ENCODE data around the gene PRG2. TPM values are rescaled to one million over a fixed set of nuclear protein-coding genes. Genes with fewer than 3 reads are reported as not detected.

PRG2 gene
- total and polyA plus RNA-seq, 2 of the 4 experiments (the other 2 are of a cell fraction) = not detected

GRCh38 chr11:57424792-57425564, 34.5 kb upstream of the PRG2 start:
- dilution Hi-C loops (cut with HindIII; ENCODE audit: low sequenced_read_pairs, unreplicated experiment) (no loop called here), in situ Hi-C loops (cut with MboI; ENCODE audit: low sequenced_read_pairs) (no loop called here), intact Hi-C loops (cut with micrococcal nuclease) (no loop called here)
- Histone ChIP-seq H3K9me3 (ENCODE audit: control insufficient read depth, insufficient read depth, low read length) (no peaks in the 10 kb centered on the region), H3K36me3 (ENCODE audit: control insufficient read depth, insufficient read depth, low read length) (0 out of 2 replicates have a peak, but pooled peaks cover 6% of the 10 kb centered on the region), H2AK9ac (replicated peaks; ENCODE audit: low read depth, low read length, poor library complexity) (peak overlapping the region; percentile 88), H3K4me1 (ENCODE audit: control insufficient read depth, insufficient read depth, low read length) (peaks cover 31% of the 10 kb centered on the region), H3K14ac (replicated peaks; ENCODE audit: low read depth, low read length) (peak overlapping the region; percentile 77), H3K9me1 (ENCODE audit: insufficient read depth, low read length) (peaks cover 18% of the 10 kb centered on the region), H3K18ac (ENCODE audit: low read depth, low read length) (peak overlapping the region; percentile 11), H4K20me1 (ENCODE audit: insufficient read depth, low read length) (0 out of 2 replicates have a peak, but pooled peaks cover 4% of the 10 kb centered on the region), H2AFZ (replicated peaks; ENCODE audit: low read length, poor library complexity) (peak overlapping the region; percentile 80), H2AK5ac (ENCODE audit: low read depth, low read length) (peak overlapping the region; percentile 92), H3K27me3 (ENCODE audit: control insufficient read depth, insufficient read depth, low read length) (no peaks in the 10 kb centered on the region), H3K56ac (ENCODE audit: extremely low read depth, insufficient read depth, low read length) (no peak overlapping the region), H3K4ac (ENCODE audit: low read depth, low read length) (peak overlapping the region; percentile 91), H3K4me3 (ENCODE audit: insufficient read depth, low read depth, low read length) (no peak overlapping the region), H3K79me1 (ENCODE audit: low read depth in 1 of 2, low read length in 2 of 2) (peaks cover 6 to 23% of the 10 kb centered on the region in 2 experiments; a peak in 3 of 4 replicates), H3K4me2 (ENCODE audit: low read depth, low read length) (no peak overlapping the region), H4K8ac (ENCODE audit: low read depth in 2 of 2, low read length in 2 of 2) (peak overlapping the region; percentile 53 to 73; a peak in 3 of 4 replicates), H2BK120ac (ENCODE audit: low read depth, low read length) (peak overlapping the region; percentile 88), H2BK15ac (ENCODE audit: low read depth, low read length) (peak overlapping the region; percentile 62; the same call in 2 of the 3 replicates), H3K9ac (ENCODE audit: low read depth, low read length) (no peak overlapping the region), H4K5ac (ENCODE audit: low read depth, low read length) (peak overlapping the region; percentile 46), H2BK20ac (ENCODE audit: low read depth, low read length) (peak overlapping the region; percentile 87), H4K91ac (ENCODE audit: insufficient read depth, low read depth, low read length) (peak overlapping the region; percentile 80), H3K23ac (ENCODE audit: low read depth, low read length) (peak overlapping the region; percentile 3; the same call in 1 of the 2 replicates), H2BK5ac (ENCODE audit: low read depth, low read length, poor library complexity, severe bottlenecking) (peak overlapping the region; percentile 55), H3K27ac (ENCODE audit: insufficient read depth, low read length) (peak overlapping the region; percentile 11; the same call in 1 of the 2 replicates)
- 82% methylated on average over 2 of the region's 15 CpGs; no CpG with 5 or more reads in 1 of the 2 experiments for WGBS, 2 experiments (ENCODE audit: extremely low coverage in 2 of 2, insufficient read length in 1 of 2)
- TF ChIP-seq RCOR1 (IDR thresholded peaks at IDR 0.05; ENCODE audit: insufficient replicate concordance, low read length) = peak; percentile 30
- TF ChIP-seq FOS (IDR thresholded peaks at IDR 0.05; ENCODE audit: low read depth, low read length) = peak; percentile 77
- TF ChIP-seq CTCF (conservative IDR thresholded peaks at IDR 0.05; ENCODE audit: low read depth, low read length) = no peak
- peak; percentile 80 for TF ChIP-seq CEBPB (IDR thresholded peaks at IDR 0.05; ENCODE audit: low read depth, low read length)
- TF ChIP-seq MXI1 (IDR thresholded peaks at IDR 0.05; ENCODE audit: borderline replicate concordance, low read depth, low read length) = peak; percentile 70
- TF ChIP-seq USF2 (IDR thresholded peaks at IDR 0.05; ENCODE audit: low read depth, low read length) = peak; percentile 62; the same call in 1 of the 2 replicates
- TF ChIP-seq BHLHE40 (IDR thresholded peaks at IDR 0.05; ENCODE audit: low read depth, low read length) = peak; percentile 95
- peak; percentile 81; the same call in 1 of the 2 replicates for TF ChIP-seq MAZ (IDR thresholded peaks at IDR 0.05; ENCODE audit: borderline replicate concordance, low read depth, low read length)
- no peak for TF ChIP-seq POLR2A (IDR thresholded peaks at IDR 0.05; ENCODE audit: low read depth, low read length)
- BruUV-seq (replicated peaks) = no TSS peak
- DNase-seq (peak; percentile 95), ATAC-seq (ENCODE audit: low read depth) (peak; percentile 68)
- CTCF ChIA-PET = no interaction called here
- POLR2A ChIA-PET (ENCODE audit: unreplicated experiment) = no interaction called here
